ENCODE results near the gene C1orf53.

C1orf53 gene

DNA sequence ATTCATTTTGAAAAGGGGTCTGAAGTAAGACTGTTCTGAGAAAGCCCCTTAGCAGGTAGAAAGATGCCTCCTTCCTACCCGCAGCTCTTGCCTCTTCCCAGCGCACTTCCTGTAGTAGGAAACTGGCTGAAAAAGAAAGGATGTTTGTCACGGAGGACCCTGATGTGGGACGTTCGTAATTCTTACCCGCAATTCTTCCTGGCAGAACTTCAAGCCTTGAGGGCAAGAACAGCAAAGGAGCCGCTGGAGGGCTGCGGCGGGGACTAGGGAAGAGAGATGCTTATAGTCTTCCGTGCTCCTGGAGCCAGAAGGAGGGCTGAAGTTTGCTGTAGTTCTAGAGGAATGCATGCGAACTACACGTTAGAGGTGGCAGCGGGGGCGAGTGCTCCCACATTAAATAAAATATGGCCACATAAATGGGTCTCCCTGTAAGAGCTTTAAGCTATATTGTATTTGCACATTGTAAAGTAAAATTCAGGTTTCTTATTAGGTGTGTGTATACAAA is 6.3 kb downstream of the C1orf53 start:
- no peak for DNase-seq

DNA sequence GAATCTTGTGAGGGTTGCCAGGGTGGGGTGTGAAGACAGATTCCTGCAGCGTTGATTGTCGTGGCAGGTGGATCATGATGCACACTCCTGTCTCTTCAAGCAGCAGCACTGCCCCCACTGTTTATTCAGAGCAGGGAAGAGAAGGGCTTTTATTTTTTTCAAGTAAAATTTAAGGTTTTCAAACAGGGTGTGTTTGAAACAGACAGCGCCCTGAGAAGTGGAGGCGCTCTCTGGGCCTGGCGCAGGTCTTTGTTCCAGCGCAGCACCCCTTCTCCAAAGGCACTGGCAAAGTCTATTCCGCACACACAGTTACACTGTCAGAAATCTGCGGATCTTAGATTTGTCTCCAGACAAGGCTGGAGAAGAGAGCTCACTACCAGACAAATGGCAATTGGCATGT is 7.0 kb downstream of the C1orf53 start:
- DNase-seq: no peak

DNA sequence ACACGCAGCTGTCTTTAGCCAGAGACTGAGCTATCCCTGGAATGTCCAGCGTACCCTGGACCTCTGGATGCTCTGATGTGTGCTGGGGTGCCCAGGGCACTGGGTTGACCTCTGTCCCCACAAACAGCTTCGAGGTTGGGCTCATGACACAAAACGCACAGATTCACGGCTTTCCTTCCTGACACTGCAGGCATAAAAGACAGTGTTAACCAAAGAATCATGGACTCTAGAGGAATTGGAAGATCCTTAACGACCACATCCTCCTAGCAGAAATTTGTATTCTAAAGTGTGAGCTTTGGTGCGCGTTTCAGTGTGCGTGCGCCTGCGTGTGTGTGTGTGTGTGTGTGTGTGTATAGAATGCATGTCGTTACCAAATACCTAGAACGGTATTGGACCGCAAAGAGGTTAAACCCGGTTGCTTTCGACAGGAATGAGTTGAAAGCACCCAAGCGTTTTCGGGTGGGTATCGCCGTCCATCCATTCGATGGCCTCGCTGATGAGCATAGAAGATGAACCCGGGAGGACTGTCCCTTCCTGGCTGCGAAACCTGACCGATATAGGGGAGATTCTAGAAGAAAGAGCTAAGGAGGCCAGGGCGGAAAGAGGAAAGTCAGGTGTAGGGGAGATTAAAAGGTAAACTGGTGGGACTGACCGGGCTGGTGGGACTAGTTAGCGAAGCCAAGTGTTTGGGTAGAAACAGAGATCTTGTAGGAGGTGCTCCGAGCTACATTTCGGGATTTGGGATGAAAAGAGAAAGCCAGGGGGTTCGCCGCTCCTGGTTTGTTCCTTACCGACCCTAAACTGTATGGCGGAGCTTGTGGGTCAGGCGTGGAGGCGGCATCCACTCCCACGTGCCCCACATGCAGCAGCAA is 7.9 kb downstream of the C1orf53 start:
- no peak for DNase-seq

DNA sequence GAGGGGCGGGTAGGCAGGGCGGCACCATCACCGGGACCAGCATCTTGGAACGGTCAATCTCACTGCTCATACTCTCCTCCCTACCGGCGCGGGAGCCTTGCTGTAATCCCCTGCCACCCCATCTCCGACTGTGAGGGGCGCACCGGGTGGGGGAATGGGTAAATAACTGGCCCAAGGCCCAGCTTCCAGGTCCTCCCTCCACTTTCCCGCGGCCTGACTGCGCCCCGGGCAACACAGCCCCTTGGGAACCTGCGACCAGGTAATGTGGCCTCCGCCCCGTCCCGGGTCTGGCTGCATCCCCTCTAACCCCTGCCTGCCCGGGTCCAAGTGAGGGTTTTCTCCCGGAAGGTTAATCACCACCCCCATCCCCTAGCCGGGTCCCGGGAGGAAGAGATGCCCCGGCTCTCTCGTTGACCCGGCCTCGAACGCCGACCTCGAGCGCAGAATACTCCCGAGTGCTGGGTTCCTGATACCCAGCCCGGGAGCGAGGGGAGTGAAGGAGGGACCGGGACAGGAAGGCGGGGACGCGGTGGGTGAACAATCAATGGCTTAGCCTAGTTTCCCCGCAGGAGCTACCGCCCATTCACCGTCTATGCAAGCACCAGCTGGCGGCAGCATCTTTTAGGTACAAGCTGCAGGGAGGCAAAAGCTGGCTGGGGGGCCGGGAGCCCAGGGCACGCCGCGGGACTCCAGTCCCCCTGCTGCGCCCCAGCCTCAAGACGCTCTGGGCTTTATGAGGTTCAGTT is 8.9 kb downstream of the C1orf53 start:
- peak in 1 of 2 experiments; percentile 29 for DNase-seq

DNA sequence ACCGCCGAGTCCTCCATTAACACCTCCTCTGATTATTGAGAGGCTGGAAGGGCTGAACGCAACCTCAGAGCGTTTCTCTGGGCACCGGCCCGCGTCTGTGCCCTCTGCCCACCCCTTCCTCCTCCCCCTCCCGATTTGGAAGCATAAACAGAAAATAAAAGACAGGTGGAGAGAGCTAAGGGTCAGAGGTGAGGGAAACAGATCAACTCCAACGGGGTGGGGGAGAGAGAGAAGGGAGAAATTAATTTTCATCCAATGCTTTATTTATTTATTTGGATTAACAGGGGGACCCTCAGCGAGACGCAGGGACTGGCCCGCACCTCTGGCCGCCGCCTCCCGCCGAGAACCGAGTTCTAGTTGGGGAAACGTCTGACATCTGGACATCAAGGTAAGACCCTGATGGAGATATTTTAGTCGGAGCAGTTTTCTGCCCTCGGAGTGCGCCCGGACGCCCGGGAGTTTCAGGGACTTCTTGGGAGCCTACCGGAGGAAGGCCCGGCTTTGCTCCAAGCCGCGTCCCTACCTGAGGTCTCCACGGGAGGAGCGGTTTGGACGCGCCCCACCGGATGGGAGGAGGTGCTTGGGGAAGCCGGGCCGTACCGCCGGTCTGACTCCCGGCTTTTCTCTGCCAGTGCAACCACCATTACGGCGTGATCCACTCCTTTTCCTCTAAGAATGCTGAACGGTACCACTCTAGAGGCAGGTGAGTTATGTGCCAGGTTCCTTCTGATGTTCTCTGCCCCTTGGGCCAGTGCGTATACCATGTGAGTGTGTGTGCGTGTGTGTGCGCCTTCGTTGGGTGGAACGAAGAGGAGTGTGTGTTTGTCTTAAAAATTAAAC is 9.6 kb downstream of the C1orf53 start:
- DNase-seq: peak in 1 of 2 experiments; percentile 22

DNA sequence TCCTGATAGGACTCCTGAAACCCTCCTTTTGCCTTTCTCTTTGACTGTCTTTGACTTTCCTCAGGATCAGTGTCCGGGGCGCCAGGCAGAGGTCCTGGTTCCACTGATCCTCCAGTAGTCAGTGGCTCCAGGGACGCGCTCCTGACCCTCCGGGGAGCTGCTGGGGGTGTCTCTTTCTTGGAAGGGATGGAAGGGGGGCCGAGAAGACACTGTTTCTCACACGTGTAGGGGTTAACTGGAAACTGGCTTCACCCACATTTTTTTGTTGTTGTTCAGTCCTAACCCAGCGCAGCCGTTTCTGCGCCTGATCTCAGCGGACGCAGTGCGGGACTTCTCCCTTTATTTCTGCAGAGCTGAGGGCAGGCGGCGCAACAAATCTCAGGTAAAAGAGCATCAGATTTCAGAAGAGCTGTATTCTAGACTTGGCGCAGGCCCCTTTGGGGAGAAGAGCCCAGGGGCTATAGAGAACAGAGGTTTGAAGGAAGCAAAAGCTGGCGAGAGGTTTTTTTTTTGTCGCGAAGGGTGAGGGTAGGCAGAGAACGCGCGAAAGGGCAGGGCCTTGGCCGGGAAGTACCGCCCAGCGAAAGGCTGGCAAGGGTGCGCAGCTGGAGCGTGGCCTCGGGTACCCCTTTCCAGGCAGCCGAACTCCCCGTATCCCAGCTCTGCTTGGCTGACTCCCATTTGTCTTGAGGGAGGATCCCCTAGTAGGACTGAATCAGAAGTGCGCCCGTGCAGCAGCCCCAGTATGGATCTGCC is 10.5 kb downstream of the C1orf53 start:
- no peak for DNase-seq

DNA sequence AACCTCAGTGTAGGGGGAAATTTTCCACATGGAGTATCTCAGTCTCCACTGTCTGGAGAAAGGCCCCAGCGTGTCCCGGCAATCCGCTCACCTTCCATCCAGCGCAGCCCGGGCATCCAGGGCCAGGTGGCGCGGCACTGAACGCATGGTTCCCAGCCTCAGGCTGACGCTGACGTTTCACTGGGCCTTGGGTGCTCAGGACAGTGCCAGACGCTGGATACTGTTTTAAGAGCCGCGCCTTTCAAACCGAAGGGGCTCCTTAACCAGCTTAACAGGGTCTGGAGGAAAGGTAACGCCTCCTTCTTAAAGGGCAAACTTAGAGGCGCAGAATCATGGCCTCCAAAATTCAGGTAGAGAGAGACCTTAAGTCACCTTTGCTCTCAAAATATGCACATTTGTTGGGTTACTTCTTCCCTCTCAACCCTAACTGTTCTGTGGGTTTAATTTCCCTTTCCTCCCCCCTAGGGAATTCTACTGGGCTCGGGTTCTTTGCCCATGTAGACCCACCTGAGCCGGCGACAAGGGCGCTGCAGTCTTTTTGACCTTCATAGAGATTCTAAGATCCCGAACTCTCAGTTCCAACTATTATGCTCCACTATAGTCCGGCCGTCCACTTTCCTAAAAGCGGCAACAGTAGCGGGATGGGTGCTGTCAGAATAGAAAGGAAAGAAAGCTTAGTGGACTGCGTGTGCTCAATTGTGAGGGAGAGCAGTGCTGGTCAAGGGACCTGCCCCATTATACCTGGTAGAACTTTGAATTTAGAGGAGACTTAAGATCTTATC is 11.3 kb downstream of the C1orf53 start:
- DNase-seq: no peak

DNA sequence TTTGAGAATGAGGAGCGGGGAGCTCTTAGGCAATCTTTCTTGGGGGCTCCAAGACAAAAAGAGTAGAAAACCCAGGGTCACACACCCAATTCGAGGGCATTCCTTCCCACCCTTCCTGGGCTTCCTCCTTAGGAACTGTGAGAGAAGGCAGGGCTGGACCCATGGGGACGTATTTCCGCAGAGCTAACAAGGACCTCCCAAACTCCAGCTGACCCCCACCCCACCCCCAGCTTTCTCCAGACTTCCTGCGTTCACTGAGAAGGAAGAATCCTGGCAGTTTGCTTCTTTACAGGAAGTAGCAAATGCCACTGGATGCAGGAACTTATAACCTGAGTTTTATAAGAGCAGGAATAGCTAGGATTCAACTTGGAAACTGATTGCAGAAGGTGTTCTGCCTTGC is 12.1 kb downstream of the C1orf53 start:
- no peak for DNase-seq

DNA sequence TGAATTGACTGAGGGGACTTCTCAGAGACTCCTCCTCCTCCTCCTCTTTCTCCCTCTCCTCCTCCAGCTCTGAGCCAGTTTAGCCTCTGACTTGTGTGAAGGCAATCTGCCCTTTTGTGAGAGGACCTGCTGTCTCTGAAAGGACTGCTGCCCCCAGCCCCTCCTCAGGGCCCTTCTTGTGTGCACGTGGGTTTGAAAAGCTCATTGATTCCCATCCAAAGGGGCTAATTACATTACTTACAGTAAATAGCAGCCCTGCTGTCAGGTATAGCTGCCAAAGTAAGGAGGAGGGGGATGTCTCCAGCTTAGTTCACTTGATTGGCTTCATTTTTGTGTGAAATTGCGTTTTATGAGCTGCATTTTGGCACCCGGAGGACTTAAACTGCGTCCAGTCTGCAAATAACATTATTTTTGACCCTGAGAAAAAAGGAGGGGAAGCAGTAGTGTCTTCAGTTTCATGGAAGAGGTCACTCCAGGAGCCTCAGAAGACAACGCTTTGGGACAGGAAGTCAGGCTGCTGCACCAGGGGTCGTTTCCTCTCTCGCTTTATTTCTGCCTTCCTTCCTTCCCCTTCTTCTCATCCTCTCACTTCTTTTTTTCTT is 12.9 kb downstream of the C1orf53 start:
- DNase-seq: no peak

DNA sequence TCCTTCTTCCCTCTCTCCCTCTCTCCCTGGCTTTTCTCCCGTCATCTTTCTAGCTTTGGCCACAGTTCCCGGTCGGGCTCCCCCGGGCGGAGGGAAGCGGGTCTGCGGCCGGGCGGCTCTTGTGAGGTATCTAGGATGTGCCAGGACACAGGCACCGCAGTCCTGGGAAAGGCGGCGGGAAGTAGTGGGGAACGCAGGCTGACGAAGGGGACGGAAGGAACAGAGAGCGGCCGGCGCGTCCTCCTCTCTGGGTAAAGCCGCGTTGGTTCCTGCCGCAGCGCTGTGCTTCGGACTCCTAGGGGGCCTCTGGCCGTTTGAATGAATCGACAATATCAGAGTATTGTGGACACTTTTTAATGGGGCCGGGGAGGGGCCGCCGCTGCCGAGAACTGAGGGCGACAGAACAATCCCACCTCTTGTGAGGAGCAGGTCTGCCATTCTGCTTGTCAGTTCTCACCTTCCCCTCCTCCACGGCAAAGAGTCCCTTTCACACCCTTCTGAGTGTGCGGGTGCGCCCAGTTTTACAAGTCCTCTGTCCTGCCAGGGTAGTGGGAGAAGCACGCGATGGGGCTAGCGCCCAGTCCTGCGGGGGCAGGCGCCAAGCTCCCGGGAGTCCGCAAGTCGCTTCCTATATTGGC is 13.6 kb downstream of the C1orf53 start:
- DNase-seq: no peak

DNA sequence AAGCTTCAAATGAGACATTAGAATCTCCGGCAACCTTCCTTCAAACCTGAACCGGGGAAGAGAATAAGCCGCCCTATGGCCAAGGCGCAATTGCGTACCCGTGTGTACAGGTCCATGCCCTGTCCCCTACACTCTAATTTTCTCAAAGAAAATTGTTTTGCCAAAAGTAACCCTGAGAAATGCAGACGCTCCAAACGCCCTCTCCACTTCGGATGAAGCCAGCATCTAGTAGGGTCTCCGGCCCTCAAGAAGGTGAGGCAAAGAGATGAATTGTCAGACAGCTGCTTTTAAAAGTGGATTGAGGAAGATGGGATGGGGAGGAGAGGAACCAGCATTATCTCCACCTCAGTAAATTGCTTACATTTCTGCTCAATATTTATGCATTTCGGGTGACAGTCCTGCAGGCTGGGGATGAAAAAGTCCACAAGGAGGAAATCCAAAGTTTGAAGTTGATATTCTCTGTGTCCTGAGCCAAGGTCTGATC is 14.1 kb downstream of the C1orf53 start:
- DNase-seq: no peak

DNA sequence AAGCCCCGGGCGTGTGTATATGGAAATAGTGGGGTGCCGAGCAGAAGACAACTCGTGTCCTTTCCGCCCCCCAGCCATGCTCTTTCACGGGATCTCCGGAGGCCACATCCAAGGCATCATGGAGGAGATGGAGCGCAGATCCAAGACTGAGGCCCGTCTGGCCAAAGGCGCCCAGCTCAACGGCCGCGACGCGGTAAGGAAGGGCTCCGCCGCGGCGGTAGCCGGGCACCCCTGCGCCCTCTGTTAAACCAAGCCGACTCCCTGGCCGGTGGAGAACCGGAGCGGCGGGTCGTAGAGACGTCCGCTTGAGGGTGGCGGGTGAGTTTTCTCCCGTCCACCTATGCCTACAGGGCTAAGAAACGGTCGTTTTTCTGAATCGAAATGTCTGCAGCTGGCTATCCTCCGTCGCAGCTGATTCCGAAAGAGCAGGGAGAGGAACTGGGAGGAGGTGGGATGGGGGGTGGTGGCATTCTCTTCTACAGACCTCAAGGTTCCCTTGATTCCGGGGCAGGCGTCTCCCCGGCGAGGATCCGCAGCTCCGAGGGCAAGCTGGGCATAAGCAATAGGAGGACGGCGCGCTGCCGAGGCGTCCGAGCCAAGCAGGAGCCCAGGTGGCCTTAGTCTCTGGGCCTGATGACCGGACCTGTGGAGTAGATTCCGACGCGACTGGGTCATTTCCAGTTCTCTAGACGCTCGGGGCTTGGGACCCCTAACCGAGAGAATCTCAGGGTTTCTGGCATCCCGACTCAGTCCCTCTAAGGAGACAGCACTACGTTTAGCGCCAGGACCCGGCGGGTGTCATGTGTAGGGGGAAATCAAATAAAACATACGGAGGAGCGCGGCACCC is 15.6 kb downstream of the C1orf53 start:
- DNase-seq: peak; percentile 20 to 32

DNA sequence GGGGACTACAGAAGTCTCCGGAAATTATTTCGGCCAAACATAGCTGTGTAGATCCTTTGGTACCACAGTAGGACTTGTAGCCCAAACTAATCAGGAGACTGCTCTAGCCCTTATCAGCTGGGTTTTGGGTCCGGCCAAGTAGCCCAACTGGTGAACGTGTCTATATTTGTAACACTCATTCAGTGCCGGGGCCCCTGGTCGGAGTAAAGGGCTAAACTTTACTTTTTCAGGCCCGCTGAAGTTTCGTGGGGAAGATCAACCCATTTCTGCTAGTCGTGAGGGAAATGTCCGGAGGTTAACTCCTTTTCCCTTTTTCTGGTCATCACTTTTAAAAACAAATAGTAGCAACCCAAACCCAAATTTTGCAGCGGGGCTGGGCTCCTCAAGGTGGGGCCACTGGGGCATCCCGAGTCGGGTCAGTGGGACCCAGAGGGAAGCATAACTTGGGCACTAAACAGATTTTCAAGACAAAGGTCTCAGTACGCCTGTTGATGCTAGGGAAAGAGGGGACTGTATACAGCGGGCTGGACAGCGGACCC is 16.4 kb downstream of the C1orf53 start:
- DNase-seq: no peak

DNA sequence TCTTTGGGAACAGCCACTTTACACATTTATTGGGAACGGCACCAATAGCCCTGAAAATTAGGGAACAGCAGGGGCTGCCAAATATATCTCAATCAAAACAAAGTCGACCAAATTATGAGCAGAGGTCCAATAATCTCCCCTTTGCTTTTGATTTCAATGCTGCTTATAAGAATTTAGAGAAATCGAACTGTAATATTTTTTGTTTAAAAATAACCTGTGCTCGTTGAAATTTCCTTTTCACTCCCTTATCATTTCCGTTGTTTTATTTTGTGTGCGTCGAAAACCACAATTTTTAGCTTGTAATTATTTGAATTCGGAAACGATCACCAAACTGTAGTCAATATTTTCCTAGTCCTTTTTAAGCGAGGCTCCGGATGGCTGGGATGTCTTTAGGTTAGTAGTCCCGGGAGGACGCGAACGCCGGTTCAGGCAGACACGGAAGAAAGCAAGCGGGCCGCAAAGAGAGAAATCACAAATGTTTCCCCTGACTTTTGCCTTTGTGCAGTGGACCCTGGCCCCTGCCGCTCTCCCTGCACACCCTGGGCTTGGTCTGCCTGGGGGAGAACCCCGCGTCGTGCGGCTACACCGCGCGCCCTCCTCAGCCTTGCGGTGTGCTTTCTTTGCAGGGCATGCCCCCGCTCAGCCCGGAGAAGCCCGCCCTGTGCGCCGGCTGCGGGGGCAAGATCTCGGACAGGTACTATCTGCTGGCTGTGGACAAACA is 17.1 kb downstream of the C1orf53 start:
- DNase-seq: peak in 1 of 2 experiments; percentile 31

DNA sequence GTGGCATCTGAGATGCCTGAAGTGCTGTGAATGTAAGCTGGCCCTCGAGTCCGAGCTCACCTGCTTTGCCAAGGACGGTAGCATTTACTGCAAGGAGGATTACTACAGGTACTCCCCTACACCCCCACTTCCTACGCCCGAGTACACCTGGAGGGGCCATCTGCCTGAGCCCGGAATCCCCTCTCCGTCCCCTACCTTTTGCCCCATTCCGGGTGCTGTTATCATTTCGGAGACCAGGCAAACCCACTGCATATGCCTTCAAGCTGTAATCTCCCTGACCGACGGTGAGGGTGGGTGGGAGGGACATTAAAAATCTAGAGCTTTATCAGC is 17.6 kb downstream of the C1orf53 start:
- DNase-seq: no peak

DNA sequence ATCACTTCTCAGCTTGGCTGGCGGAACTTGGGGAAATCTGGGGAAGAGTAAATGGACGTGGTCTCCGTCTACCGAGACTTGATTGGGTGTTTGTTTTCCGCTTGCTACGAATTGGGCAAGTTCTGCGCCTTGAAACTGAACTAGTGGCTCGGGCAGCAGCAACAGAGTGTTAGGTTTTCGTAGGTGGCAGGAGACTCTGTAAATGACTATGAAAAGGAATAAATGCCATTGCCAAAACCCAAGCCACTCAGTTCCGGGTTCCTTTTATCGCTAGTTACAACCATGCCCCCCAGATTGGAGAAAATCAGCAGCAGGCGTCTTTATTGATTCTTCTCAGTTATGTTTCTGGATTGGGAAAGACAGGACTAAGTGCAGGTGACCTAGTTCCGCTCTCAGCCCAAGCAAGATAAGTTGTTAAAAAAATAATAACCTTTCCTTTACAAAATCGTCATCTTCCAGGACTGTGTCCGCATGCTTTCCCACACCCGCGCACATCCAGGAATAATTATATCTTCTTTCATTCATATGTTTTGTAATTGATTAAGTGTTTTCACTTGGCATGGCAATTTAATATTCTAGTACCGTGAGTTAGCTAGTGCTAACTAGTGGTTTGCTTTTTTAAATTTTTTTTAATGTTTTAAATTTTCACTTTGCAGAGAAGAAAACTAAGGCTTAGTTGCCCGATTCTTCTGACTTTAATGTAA is 18.1 kb downstream of the C1orf53 start:
- DNase-seq: no peak

DNA sequence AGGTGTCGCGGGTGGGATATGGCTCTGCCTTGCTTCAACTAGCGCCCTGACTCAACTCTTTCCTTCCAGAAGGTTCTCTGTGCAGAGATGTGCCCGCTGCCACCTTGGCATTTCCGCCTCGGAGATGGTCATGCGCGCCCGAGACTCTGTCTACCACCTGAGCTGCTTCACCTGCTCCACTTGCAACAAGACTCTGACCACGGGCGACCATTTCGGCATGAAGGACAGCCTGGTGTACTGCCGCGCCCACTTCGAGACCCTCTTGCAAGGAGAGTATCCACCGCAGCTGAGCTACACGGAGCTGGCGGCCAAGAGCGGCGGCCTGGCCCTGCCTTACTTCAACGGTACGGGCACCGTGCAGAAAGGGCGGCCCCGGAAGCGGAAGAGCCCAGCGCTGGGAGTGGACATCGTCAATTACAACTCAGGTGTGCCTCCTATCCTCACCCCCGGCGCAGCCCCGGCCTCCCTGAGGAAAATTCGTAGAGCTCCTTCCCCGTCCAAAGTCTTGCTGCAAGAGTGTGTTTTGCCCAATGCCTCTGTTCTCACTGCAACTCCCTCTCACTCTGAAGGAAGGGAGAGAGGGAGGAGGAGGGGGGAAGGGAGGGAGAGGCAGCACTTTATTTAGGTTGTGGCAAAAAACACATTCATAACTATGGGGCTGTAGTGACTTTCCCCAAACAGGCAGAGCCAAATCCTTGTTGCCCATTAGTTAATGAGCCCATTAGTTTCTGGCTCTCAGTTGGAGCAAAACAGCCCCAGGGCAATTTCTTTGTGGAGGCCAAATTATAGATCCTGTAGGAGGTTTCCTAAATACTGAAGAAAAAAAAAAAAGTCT is 19.0 kb downstream of the C1orf53 start:
- no peak for DNase-seq

All from activated CD4-positive, alpha-beta T cell treated with anti-CD3 and anti-CD28 coated beads, Interleukin-2, amount 50 U/mL, for 48 hours (primary cell).